ENCODE measurements around the gene CARF. TPM values are rescaled to one million over a fixed set of nuclear protein-coding genes. Genes with fewer than 3 reads are reported as not detected.
A peak's percentile ranks its signal among the peaks of the same experiment; 100 is the strongest.

Gene CARF
- total and polyA plus RNA-seq, 2 of the 13 experiments (the other 11 are each of a cell fraction or from before 2014, with no cell fraction given): 3.0 to 5.4 TPM

GRCh38 chr2:202871300-202872141 is 40.6 kb upstream of the CARF start, which contains the start of gene ICA1L (continued):
- TF ChIP-seq GFI1 (CRISPR knock-in tag; IDR thresholded peaks at IDR 0.05; ENCODE audit: borderline replicate concordance): no peak
- no peak for TF ChIP-seq ZNF256 (CRISPR knock-in tag; conservative IDR thresholded peaks at IDR 0.05)
- no peak for TF ChIP-seq ZNF382 (CRISPR knock-in tag; IDR thresholded peaks at IDR 0.05; ENCODE audit: borderline replicate concordance)
- no peak for TF ChIP-seq ZNF775 (CRISPR knock-in tag; IDR thresholded peaks at IDR 0.05; ENCODE audit: borderline replicate concordance)
- TF ChIP-seq ZNF280D (CRISPR knock-in tag; IDR thresholded peaks at IDR 0.05): no peak
- TF ChIP-seq PHF21A (CRISPR knock-in tag; IDR thresholded peaks at IDR 0.05): no peak; the same call in 1 of the 2 replicates
- no peak for TF ChIP-seq PHF5A (CRISPR knock-in tag; IDR thresholded peaks at IDR 0.05; ENCODE audit: low read depth, unreplicated experiment)
- TF ChIP-seq TOE1 (CRISPR knock-in tag; IDR thresholded peaks at IDR 0.05): no peak
- TF ChIP-seq ZNF24 (IDR thresholded peaks at IDR 0.05): no peak
- TF ChIP-seq CEBPZ (IDR thresholded peaks at IDR 0.05; ENCODE audit: low read length): no peak
- no peak; the same call in 1 of the 2 replicates for TF ChIP-seq ZNF564 (CRISPR knock-in tag; IDR thresholded peaks at IDR 0.05)
- no peak for TF ChIP-seq MBNL3 (CRISPR knock-in tag; conservative IDR thresholded peaks at IDR 0.05)
- no peak; the same call in 1 of the 2 replicates for TF ChIP-seq ZSCAN9 (CRISPR knock-in tag; IDR thresholded peaks at IDR 0.05; ENCODE audit: borderline replicate concordance)
- peak; percentile 38; the same call in 1 of the 2 replicates for TF ChIP-seq FOXP4 (CRISPR knock-in tag; IDR thresholded peaks at IDR 0.05)
- TF ChIP-seq HNF4A (CRISPR knock-in tag; IDR thresholded peaks at IDR 0.05): no peak
- no peak for TF ChIP-seq NR3C1 (CRISPR knock-in tag; IDR thresholded peaks at IDR 0.05)
- TF ChIP-seq ESRRA (CRISPR knock-in tag; IDR thresholded peaks at IDR 0.05; ENCODE audit: low read depth): no peak
- no peak for TF ChIP-seq RNF2 (conservative IDR thresholded peaks at IDR 0.05; ENCODE audit: low read depth)
- peak; percentile 23; the same call in 1 of the 2 replicates for TF ChIP-seq ZNF839 (CRISPR knock-in tag; IDR thresholded peaks at IDR 0.05; ENCODE audit: borderline replicate concordance)
- 0 out of 2 replicates have a peak, but pooled peaks have one; percentile 48 for TF ChIP-seq ZNF749 (CRISPR knock-in tag; IDR thresholded peaks at IDR 0.05; ENCODE audit: borderline replicate concordance)
- TF ChIP-seq, protein P1, sequence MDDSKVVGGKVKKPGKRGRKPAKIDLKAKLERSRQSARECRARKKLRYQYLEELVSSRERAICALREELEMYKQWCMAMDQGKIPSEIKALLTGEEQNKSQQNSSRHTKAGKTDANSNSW (CRISPR knock-in tag; IDR thresholded peaks at IDR 0.05; ENCODE audit: borderline replicate concordance): no peak

All from HepG2 (cell line).